Measurements from ENCODE around the gene MAPK8IP1. TPM values are rescaled to one million over a fixed set of nuclear protein-coding genes. Genes with fewer than 3 reads are reported as not detected.

The MAPK8IP1 gene
- total RNA-seq, 1 donor from 2014 or later, result 5.1 TPM

- peak; percentile 51 for DNase-seq (ENCODE audit: low read depth, low spot score)
Observed at GRCh38 chr11:45859661-45860140, 25.8 kb upstream of the MAPK8IP1 start.

- no peak for DNase-seq (ENCODE audit: low read depth, low spot score)
Observed at GRCh38 chr11:45860348-45860747, 25.1 kb upstream of the MAPK8IP1 start.

GRCh38 chr11:45860764-45861510 lies 24.5 kb upstream of the MAPK8IP1 start:
- no peak for DNase-seq (ENCODE audit: low read depth, low spot score)

- DNase-seq (ENCODE audit: low read depth, low spot score), result no peak
Observed at GRCh38 chr11:45864041-45864440, 21.4 kb upstream of the MAPK8IP1 start.

GRCh38 chr11:45869551-45869950 lies 15.9 kb upstream of the MAPK8IP1 start:
- no peak for DNase-seq (ENCODE audit: low read depth, low spot score)

- no peak for DNase-seq (ENCODE audit: low read depth, low spot score)
Observed at GRCh38 chr11:45870706-45871105, 14.7 kb upstream of the MAPK8IP1 start.

- DNase-seq (ENCODE audit: low read depth, low spot score), result no peak
Observed at GRCh38 chr11:45871638-45872037, 13.8 kb upstream of the MAPK8IP1 start.

- no peak for DNase-seq (ENCODE audit: low read depth, low spot score)
Observed at GRCh38 chr11:45872651-45873356, 12.6 kb upstream of the MAPK8IP1 start.

GRCh38 chr11:45876401-45876800 lies 9.1 kb upstream of the MAPK8IP1 start:
- no peak for DNase-seq (ENCODE audit: low read depth, low spot score)

GRCh38 chr11:45877221-45877620 lies 8.2 kb upstream of the MAPK8IP1 start:
- DNase-seq (ENCODE audit: low read depth, low spot score), result no peak

- no peak for DNase-seq (ENCODE audit: low read depth, low spot score)
Observed at GRCh38 chr11:45877845-45878244, 7.6 kb upstream of the MAPK8IP1 start.

GRCh38 chr11:45879803-45880686 lies 5.4 kb upstream of the MAPK8IP1 start:
- no peak for DNase-seq (ENCODE audit: low read depth, low spot score)

- no peak for DNase-seq (ENCODE audit: low read depth, low spot score)
Observed at GRCh38 chr11:45880772-45881570, 4.5 kb upstream of the MAPK8IP1 start.

GRCh38 chr11:45881708-45882368 lies 3.6 kb upstream of the MAPK8IP1 start:
- DNase-seq (ENCODE audit: low read depth, low spot score), result no peak

- DNase-seq (ENCODE audit: low read depth, low spot score), result no peak
Observed at GRCh38 chr11:45884596-45885185, 760 bp upstream of the MAPK8IP1 start.

GRCh38 chr11:45885921-45886721 lies 670 bp downstream of the MAPK8IP1 start:
- no peak for DNase-seq (ENCODE audit: low read depth, low spot score)

- DNase-seq (ENCODE audit: low read depth, low spot score), result no peak
Observed at GRCh38 chr11:45886816-45887520, 1.5 kb downstream of the MAPK8IP1 start.

GRCh38 chr11:45887587-45887986 lies 2.1 kb downstream of the MAPK8IP1 start:
- no peak for DNase-seq (ENCODE audit: low read depth, low spot score)

GRCh38 chr11:45889555-45889954 lies 4.1 kb downstream of the MAPK8IP1 start:
- no peak for DNase-seq (ENCODE audit: low read depth, low spot score)
